HepG2 (cell line): Measurements from ENCODE around the gene SEC23IP.

Source experiments
- CEBPB ChIP-seq: IDR thresholded peaks from 2 replicates; pipeline ENCODE4 v1.6.1; 2011; ENCODE audit warnings: low read depth, low read length, improper control_type of control experiment, borderline replicate concordance
- CHD2 ChIP-seq: IDR thresholded peaks from 2 replicates; pipeline ENCODE4 v1.6.1; 2011; ENCODE audit warnings: low read depth, low read length, improper control_type of control experiment
- JUN ChIP-seq: sonication (generic); formaldehyde crosslinking; IDR thresholded peaks from 2 replicates; pipeline ENCODE4 v1.4.0; 2020; ENCODE audit warnings: mild to moderate bottlenecking, missing genetic modification reagents
- JUND ChIP-seq: sonication (generic); formaldehyde crosslinking; IDR thresholded peaks from 2 replicates; pipeline ENCODE4 v1.8.0; 2022; ENCODE audit warnings: mild to moderate bottlenecking, missing genetic modification reagents
- KDM1A ChIP-seq: IDR thresholded peaks from 2 replicates; pipeline ENCODE4 v1.6.1; 2016; ENCODE audit warnings: missing compliant biosample characterization
- RFX5 ChIP-seq: IDR thresholded peaks from 2 replicates; pipeline ENCODE4 v1.6.1; 2011; ENCODE audit warnings: low read depth, low read length, improper control_type of control experiment
- RXRB ChIP-seq: IDR thresholded peaks from 2 replicates; pipeline ENCODE4 v1.6.1; 2016; ENCODE audit warnings: borderline replicate concordance, missing genetic modification reagents, missing compliant biosample characterization
- SMC3 ChIP-seq: IDR thresholded peaks from 2 replicates; pipeline ENCODE4 v1.6.1; 2011; ENCODE audit warnings: low read length, improper control_type of control experiment
- TP53 ChIP-seq: sonication (generic); formaldehyde crosslinking; conservative IDR thresholded peaks from 2 replicates; pipeline ENCODE4 v1.4.0; 2020; ENCODE audit warnings: missing genetic modification reagents
- ZNF33B ChIP-seq: sonication (generic); formaldehyde crosslinking; IDR thresholded peaks from 2 replicates; pipeline ENCODE4 v1.5.1; 2020; ENCODE audit warnings: mild to moderate bottlenecking, missing genetic modification reagents
- TF ChIP-seq, protein P1 (sequence below): sonication (generic); formaldehyde crosslinking; IDR thresholded peaks from 2 replicates; pipeline ENCODE4 v1.5.0; 2020; ENCODE audit warnings: mild to moderate bottlenecking, missing genetic modification reagents, moderate library complexity
- TF ChIP-seq, protein P2 (sequence below): sonication (generic); formaldehyde crosslinking; IDR thresholded peaks from 2 replicates; pipeline ENCODE4 v1.8.1; 2023; ENCODE audit warnings: missing genetic modification reagents, inconsistent platforms, borderline replicate concordance
- TF ChIP-seq, protein P3 (sequence below): sonication (generic); formaldehyde crosslinking; IDR thresholded peaks from 2 replicates; pipeline ENCODE4 v1.8.1; 2023; ENCODE audit warnings: missing genetic modification reagents, mild to moderate bottlenecking, borderline replicate concordance

DNA sequence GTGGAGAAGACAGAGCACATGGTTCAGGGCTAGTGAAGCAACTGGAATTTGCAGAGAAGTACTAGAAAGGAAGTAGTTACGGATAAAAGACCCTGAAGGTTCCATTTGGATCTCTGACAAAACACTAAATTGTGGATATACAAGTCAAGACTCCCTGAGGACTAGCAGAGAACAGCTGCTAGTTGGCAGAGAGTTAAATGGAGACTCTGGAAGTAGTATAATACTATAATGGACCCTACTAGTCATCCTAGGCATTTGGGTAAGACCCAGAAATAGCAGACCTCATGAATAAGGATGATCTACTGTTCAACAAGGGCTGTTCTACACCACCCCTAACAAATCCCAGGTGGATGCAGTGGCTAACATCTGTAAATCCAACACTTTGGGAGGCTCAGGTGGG, 39.0 kb upstream of the SEC23IP start:
- no peak for TF ChIP-seq JUND
- TF ChIP-seq JUN (CRISPR knock-in tag): no peak
- TF ChIP-seq ZNF33B (CRISPR knock-in tag): no peak
- TF ChIP-seq, protein P1, sequence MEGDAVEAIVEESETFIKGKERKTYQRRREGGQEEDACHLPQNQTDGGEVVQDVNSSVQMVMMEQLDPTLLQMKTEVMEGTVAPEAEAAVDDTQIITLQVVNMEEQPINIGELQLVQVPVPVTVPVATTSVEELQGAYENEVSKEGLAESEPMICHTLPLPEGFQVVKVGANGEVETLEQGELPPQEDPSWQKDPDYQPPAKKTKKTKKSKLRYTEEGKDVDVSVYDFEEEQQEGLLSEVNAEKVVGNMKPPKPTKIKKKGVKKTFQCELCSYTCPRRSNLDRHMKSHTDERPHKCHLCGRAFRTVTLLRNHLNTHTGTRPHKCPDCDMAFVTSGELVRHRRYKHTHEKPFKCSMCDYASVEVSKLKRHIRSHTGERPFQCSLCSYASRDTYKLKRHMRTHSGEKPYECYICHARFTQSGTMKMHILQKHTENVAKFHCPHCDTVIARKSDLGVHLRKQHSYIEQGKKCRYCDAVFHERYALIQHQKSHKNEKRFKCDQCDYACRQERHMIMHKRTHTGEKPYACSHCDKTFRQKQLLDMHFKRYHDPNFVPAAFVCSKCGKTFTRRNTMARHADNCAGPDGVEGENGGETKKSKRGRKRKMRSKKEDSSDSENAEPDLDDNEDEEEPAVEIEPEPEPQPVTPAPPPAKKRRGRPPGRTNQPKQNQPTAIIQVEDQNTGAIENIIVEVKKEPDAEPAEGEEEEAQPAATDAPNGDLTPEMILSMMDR (CRISPR knock-in tag): no peak
- TF ChIP-seq TP53 (CRISPR knock-in tag): no peak
- no peak for TF ChIP-seq KDM1A (CRISPR knock-in tag)
- TF ChIP-seq, protein P2, sequence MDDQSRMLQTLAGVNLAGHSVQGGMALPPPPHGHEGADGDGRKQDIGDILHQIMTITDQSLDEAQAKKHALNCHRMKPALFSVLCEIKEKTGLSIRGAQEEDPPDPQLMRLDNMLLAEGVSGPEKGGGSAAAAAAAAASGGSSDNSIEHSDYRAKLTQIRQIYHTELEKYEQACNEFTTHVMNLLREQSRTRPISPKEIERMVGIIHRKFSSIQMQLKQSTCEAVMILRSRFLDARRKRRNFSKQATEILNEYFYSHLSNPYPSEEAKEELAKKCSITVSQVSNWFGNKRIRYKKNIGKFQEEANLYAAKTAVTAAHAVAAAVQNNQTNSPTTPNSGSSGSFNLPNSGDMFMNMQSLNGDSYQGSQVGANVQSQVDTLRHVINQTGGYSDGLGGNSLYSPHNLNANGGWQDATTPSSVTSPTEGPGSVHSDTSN (CRISPR knock-in tag): no peak
- no peak for TF ChIP-seq RFX5
- no peak for TF ChIP-seq SMC3
- TF ChIP-seq CEBPB: no peak
- TF ChIP-seq RXRB (CRISPR knock-in tag): no peak
- TF ChIP-seq CHD2: no peak
- TF ChIP-seq, protein P3, sequence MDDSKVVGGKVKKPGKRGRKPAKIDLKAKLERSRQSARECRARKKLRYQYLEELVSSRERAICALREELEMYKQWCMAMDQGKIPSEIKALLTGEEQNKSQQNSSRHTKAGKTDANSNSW (CRISPR knock-in tag): no peak
